Caco-2 (cell line): ENCODE data around the gene SLC22A13. TPM values are rescaled to one million over a fixed set of nuclear protein-coding genes. Genes with fewer than 3 reads are reported as not detected.

Experiments used
- BruUV-seq: library from RNA; stranded (reverse); fragments of 400-500 nt; replicated peaks from 2 replicates; lab custom pipeline; 2021; lab: Mats Ljungman, UMichigan
- CTCF ChIA-PET: fragments of 300-600 bp; sonication (Branson Sonifier 250); formaldehyde crosslinking; loops from one replicate; lab custom pipeline; 2022; ENCODE audit warnings: antibody characterized with exemption; lab: Charles Lee
- POLR2A ChIA-PET: fragments of 300-600 bp; sonication (Branson Sonifier 250); formaldehyde crosslinking; loops from one replicate; lab custom pipeline; 2022; ENCODE audit warnings: antibody characterized with exemption; lab: Charles Lee
- DNase-seq, 2 experiments: peaks; one replicate each; pipeline versions ENCODE4 v3.0.0 to v3.0.0-alpha.2; 2020 to 2022
- H3K27me3 ChIP-seq: replicated peaks from 2 replicates; pipeline ENCODE4 v1.6.0; 2011; ENCODE audit warnings: low read length; ENCODE audit not compliant: control insufficient read depth, insufficient read depth
- H3K36me3 ChIP-seq: 2 replicates; pipeline ENCODE4 v1.5.1; 2011; ENCODE audit warnings: low read length; ENCODE audit not compliant: control insufficient read depth, insufficient read depth
- H3K4me1 ChIP-seq: fragments of 250-450 bp; sonication (Bioruptor Pico); 2 replicates; pipeline ENCODE4 v1.5.1; 2020; ENCODE audit warnings: mild to moderate bottlenecking
- H3K4me3 ChIP-seq: 2 replicates; pipeline ENCODE4 v1.5.1; 2011; ENCODE audit warnings: low read depth, mild to moderate bottlenecking, control low read depth, low read length
- H3K9me3 ChIP-seq: fragments of 250-450 bp; sonication (Bioruptor Pico); 2 replicates; pipeline ENCODE4 v1.5.1; 2020; ENCODE audit warnings: mild to moderate bottlenecking, moderate library complexity
- H3K27ac Mint-ChIP-seq: one replicate; pipeline ENCODE4 v1.8.0; 2022; ENCODE audit warnings: mixed read lengths; ENCODE audit not compliant: unreplicated experiment
- H3K27me3 Mint-ChIP-seq: one replicate; pipeline ENCODE4 v1.8.0; 2022; ENCODE audit warnings: mixed read lengths; ENCODE audit not compliant: insufficient read depth, unreplicated experiment
- H3K36me3 Mint-ChIP-seq: one replicate; pipeline ENCODE4 v1.8.0; 2022; ENCODE audit warnings: mild to moderate bottlenecking, mixed read lengths; ENCODE audit not compliant: insufficient read depth, unreplicated experiment
- H3K4me1 Mint-ChIP-seq: one replicate; pipeline ENCODE4 v1.8.0; 2022; ENCODE audit warnings: low read depth, mixed read lengths; ENCODE audit not compliant: unreplicated experiment
- H3K4me3 Mint-ChIP-seq: one replicate; pipeline ENCODE4 v1.8.0; 2022; ENCODE audit warnings: mild to moderate bottlenecking, moderate library complexity, mixed read lengths; ENCODE audit not compliant: unreplicated experiment
- H3K9me3 Mint-ChIP-seq: one replicate; pipeline ENCODE4 v1.8.0; 2022; ENCODE audit warnings: mixed read lengths; ENCODE audit not compliant: unreplicated experiment
- intact Hi-C: fragments of 100-400 bp; cut with micrococcal nuclease; formaldehyde crosslinking; loops from one replicate; pipeline ENCODE4 v1.10.0; 2022; ENCODE audit not compliant: unreplicated experiment
- total RNA-seq: library from RNA; stranded (reverse); gene quantifications from 2 replicates; pipeline ENCODE4 v1.2.3, GENCODE V29; 2022
- TF ChIP-seq, protein P1 (sequence below), 2 experiments: fragments of 200-600 bp in 1 of 2; IDR thresholded peaks; 1 replicate in 1 of 2; 2 replicates in 1 of 2; pipeline versions ENCODE4 v1.5.1 to v1.8.0; 2011 to 2022; ENCODE audit warnings: antibody characterized with exemption in 1 of 2, control low read depth in 1 of 2, inconsistent platforms in 1 of 2, low read depth in 1 of 2, low read length in 1 of 2, mild to moderate bottlenecking in 1 of 2, moderate library complexity in 1 of 2; ENCODE audit not compliant: insufficient read depth in 1 of 2, severe bottlenecking in 1 of 2, unreplicated experiment in 1 of 2

Gene SLC22A13
- total RNA-seq, 1 experiment from 2014 or later: 0.36 TPM

DNA sequence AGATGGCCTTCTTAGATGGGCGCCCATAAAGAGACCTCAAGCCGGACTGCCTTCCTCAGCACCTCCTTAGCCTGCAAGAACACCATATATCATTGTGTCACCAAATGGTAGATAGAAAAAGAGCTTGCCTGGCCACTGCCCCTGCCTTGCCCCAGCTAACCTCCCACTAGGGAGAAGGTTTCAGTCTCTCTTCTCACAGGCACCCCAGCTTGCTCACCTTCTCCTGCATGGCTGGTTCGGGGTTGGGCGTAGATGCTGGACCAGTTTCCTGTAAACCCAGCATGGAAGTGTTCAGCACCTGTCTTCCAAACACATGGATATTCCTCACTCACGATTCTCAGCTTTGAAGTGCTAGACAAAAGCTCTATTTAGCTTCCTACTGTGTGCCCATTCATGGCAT, 13.2 kb downstream of the SLC22A13 start:
- no peaks in the 10 kb centered on the region for H3K4me1 ChIP-seq
- H3K36me3 Mint-ChIP-seq: no peaks in the 10 kb centered on the region
- DNase-seq: no peak
- no TSS peak for BruUV-seq
- intact Hi-C loops: no loop called here
- ChIA-PET POLR2A (no interaction called here), CTCF (interaction anchor here (0.7 to 1.3 kb wide), 3 partner anchors 19 to 142 kb away, joined by 3 to 8 read pairs (median 4); partner anchors contain the start of gene ACAA1)
- no peaks in the 10 kb centered on the region for H3K27me3 ChIP-seq
- no peaks in the 10 kb centered on the region for H3K27me3 Mint-ChIP-seq
- no peaks in the 10 kb centered on the region for H3K9me3 ChIP-seq
- H3K9me3 Mint-ChIP-seq: no peaks in the 10 kb centered on the region
- no peak overlapping the region for H3K4me3 Mint-ChIP-seq
- no peak overlapping the region for H3K27ac Mint-ChIP-seq
- TF ChIP-seq, protein P1, sequence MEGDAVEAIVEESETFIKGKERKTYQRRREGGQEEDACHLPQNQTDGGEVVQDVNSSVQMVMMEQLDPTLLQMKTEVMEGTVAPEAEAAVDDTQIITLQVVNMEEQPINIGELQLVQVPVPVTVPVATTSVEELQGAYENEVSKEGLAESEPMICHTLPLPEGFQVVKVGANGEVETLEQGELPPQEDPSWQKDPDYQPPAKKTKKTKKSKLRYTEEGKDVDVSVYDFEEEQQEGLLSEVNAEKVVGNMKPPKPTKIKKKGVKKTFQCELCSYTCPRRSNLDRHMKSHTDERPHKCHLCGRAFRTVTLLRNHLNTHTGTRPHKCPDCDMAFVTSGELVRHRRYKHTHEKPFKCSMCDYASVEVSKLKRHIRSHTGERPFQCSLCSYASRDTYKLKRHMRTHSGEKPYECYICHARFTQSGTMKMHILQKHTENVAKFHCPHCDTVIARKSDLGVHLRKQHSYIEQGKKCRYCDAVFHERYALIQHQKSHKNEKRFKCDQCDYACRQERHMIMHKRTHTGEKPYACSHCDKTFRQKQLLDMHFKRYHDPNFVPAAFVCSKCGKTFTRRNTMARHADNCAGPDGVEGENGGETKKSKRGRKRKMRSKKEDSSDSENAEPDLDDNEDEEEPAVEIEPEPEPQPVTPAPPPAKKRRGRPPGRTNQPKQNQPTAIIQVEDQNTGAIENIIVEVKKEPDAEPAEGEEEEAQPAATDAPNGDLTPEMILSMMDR (IDR thresholded peaks at IDR 0.05; ENCODE audit: insufficient read depth in 1 of 2, low read depth in 1 of 2, low read length in 1 of 2, severe bottlenecking in 1 of 2, unreplicated experiment in 1 of 2): no peak
- H3K4me3 ChIP-seq: no peak overlapping the region
- no peaks in the 10 kb centered on the region for H3K36me3 ChIP-seq
- no peaks in the 10 kb centered on the region for H3K4me1 Mint-ChIP-seq

DNA sequence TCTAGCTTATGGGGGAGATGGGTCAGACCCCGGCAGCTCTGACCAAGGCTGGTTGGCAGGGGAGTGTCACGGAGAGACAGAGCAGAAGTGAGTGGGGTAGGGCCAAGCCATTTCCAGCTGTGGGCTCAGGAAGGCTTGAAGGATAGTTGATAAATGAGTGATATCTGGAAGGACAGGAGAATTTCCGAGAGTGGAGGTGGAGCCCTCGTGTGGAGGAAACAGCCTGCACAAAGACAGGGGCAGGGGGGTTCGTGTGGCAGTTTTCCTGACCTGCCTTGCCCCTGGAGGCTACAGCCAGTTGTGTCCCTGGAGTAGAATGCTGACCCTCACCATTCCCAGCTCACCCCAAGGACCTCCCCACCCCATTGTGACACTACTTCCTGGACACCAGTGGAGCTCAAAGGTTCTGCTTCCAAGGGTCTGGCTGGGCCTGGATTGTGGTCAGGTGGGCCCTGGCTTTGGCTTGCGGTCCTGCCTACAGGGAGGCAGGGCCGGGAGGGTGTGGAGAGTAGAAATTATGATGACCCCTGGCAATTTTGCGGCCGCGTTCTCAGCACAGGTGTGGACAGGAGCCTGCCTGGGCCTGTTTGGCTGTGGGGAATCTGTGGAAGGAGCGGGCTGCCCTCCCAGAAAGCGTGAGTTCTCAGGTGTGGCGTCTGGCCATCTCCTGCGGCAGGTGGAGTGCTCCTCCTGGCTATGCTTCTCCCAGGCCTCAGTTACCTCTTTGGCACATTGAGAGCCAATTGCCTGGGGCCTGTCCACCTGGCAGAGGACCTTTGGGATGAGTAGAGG, 16.5 kb downstream of the SLC22A13 start, which contains the start of gene SLC22A14:
Gene SLC22A14, plus strand, starts transcription at position 400 of the 792 bp plus-strand sequence. CDS start 23,733 bp downstream, outside the sequence.
- no peak within 1 kb of the TSS for H3K4me3 Mint-ChIP-seq
- BruUV-seq: no TSS peak
- H3K9me3 Mint-ChIP-seq: no peaks in the 10 kb centered on the region
- H3K27me3 Mint-ChIP-seq: no peaks in the 10 kb centered on the region
- TF ChIP-seq, protein P1 (IDR thresholded peaks at IDR 0.05; ENCODE audit: insufficient read depth in 1 of 2, low read depth in 1 of 2, low read length in 1 of 2, severe bottlenecking in 1 of 2, unreplicated experiment in 1 of 2): no peak
- intact Hi-C loops: no loop called here
- ChIA-PET CTCF (no interaction called here), POLR2A (no interaction called here)
- no peak within 1 kb of the TSS for H3K27ac Mint-ChIP-seq
- no peaks in the 10 kb centered on the region for H3K9me3 ChIP-seq
- no peaks in the 10 kb centered on the region for H3K36me3 ChIP-seq
- no peaks in the 10 kb centered on the region for H3K4me1 Mint-ChIP-seq
- H3K27me3 ChIP-seq: no peaks in the 10 kb centered on the region
- no peak for DNase-seq
- no peak within 1 kb of the TSS for H3K4me3 ChIP-seq
- no peaks in the 10 kb centered on the region for H3K36me3 Mint-ChIP-seq
- no peaks in the 10 kb centered on the region for H3K4me1 ChIP-seq

DNA sequence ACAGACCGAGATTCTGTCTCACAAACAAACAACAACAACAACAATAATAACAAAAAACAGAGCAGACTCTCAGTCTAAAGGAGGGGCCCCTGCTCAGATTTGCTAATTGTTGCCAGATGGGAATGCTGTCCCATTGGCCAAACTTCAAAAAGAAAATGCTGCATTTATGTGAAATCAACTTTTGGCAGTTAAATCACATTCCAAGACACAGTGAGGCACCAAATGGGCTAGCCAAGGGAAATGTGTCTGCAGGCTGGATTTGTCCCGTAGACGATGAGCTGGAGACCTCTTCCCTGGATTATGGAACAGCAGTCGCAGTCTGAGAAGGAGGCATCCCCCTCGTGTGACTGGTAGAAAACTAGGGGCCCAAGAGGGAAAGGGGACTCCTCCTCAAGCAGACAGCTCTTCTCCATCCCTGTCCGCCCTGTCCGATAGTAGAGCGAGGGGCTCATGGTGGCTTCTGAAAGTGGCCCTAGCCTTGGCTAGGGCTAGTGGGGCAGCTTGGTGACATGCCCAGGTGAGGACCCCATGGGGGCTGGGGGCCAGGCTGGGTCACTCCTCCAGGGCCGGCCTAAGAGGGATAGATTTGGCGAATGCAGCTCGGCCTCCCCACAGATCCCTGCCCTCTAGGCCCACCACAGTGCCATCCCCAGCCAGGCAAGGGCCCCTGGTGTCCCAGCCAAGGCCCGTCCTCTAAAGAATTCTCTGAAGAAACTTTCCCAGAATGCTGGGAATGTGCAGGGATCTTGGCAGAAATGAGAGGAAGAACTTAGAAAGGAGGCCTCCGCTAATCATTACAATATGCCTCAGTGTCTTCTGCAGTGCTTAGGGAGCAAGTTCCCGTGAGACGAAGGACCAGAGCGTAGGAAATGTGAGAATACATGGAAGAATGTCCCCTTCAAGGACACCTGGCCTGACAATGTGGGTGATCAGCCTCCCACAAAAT, 18.5 kb downstream of the SLC22A13 start:
- Mint-ChIP-seq H3K27me3 (peaks cover under 1% of the 10 kb centered on the region), H3K27ac (no peak overlapping the region), H3K4me3 (no peak overlapping the region), H3K4me1 (no peaks in the 10 kb centered on the region), H3K36me3 (no peaks in the 10 kb centered on the region), H3K9me3 (peaks cover 3% of the 10 kb centered on the region)
- CTCF ChIA-PET: no interaction called here
- Histone ChIP-seq H3K9me3 (no peaks in the 10 kb centered on the region), H3K4me1 (no peaks in the 10 kb centered on the region), H3K36me3 (no peaks in the 10 kb centered on the region), H3K27me3 (no peaks in the 10 kb centered on the region), H3K4me3 (no peak overlapping the region)
- TF ChIP-seq, protein P1 (IDR thresholded peaks at IDR 0.05; ENCODE audit: insufficient read depth in 1 of 2, low read depth in 1 of 2, low read length in 1 of 2, severe bottlenecking in 1 of 2, unreplicated experiment in 1 of 2): no peak
- POLR2A ChIA-PET: no interaction called here
- intact Hi-C loops: no loop called here
- no TSS peak for BruUV-seq
- DNase-seq: no peak
